GM19395 (cell line): Measurements from ENCODE around the gene TAF3.

Source experiments
- ATAC-seq: cut with Tn5 transposase; IDR thresholded peaks from one replicate; pipeline ENCODE4 v1.9.1; 2021; ENCODE audit warnings: mild to moderate bottlenecking, moderate library complexity; ENCODE audit not compliant: unreplicated experiment

TAF3 gene

DNA sequence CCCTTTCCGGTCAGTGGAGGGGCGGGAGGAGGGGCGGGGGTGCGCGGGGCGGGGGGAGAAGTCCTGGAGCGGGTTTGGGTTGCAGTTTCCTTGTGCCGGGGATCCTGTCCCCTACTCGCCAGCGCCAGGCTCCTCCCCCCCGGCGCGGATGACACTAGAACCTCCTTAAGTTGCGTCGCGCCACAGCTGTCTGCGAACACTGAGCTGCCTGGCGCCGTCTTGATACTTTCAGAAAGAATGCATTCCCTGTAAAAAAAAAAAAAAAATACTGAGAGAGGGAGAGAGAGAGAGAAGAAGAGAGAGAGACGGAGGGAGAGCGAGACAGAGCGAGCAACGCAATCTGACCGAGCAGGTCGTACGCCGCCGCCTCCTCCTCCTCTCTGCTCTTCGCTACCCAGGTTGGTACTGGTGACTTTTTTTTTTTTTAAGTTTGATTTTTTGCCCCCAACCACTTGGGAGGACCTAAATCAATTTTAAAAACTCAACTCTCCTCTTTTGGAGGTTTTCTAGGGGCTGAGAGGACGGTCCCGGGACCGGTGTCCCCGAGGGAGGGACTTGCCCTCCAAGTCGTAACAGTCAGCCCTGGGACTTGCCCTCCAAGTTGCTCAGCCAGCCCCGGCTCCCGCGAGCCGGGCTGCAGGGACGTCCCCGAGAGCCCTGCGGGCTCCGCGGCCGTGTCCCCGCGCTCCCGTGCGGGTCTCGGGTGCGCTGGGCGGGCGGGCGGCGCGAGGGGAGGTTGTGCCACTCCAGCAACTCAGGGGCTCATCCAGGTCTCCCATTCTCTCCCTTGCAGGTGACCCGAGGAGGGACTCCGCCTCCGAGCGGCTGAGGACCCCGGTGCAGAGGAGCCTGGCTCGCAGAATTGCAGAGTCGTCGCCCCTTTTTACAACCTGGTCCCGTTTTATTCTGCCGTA is 236.4 kb downstream of the TAF3 start, which contains the start of gene GATA3:
GATA3 (plus strand) TSS at position 195 of the 914 bp plus-strand sequence. CDS start 968 bp downstream, outside the sequence.
- peak; percentile 44 for ATAC-seq

DNA sequence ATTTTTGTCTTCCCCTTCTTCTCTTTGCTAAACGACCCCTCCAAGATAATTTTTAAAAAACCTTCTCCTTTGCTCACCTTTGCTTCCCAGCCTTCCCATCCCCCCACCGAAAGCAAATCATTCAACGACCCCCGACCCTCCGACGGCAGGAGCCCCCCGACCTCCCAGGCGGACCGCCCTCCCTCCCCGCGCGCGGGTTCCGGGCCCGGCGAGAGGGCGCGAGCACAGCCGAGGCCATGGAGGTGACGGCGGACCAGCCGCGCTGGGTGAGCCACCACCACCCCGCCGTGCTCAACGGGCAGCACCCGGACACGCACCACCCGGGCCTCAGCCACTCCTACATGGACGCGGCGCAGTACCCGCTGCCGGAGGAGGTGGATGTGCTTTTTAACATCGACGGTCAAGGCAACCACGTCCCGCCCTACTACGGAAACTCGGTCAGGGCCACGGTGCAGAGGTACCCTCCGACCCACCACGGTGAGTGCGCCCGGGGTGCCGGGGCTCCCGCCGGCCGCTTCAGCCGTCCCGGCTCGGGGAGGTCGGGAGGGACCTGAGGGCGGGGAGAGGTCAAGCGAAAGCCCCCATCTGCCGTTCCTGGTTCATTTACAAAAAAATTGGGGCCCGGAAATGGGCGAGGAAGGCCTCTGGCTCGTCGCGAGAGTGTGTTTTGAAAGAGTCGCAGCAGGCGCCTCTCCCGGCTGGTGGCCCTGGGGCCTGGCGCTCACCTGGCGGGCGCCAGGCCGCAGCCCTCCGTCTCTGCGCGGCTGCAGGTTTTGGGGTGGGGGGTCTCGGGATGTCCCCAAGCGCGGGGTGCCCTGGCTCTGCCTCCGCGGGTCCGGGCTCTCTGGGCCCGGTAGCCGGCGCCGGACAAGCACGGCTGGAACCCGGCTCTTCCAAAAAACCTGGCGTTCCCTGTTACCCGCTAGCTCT is 237.4 kb downstream of the TAF3 start:
- ATAC-seq: no peak

DNA sequence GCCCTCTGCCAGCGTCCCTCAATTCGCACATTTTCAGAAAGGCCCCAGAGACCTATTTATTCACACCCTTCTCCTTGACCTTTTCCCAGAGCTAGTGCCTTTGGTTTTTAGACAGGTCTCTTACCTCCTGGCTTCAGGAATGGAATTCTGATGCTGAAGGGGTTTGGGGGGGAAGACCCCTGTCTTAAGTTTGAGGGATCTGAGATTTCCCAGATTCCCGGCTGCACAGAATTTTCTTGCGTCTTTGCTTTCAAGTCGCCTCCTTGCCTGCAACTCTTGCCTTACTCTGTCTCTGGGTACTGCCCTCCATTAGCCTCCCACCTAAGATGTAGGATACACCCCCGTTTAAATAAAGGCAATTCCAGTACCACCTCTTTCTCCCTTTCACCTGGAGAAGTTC is 238.1 kb downstream of the TAF3 start:
- ATAC-seq: no peak

GRCh38 chr10:8056871-8057331 is 238.6 kb downstream of the TAF3 start:
- peak; percentile 42 for ATAC-seq

DNA sequence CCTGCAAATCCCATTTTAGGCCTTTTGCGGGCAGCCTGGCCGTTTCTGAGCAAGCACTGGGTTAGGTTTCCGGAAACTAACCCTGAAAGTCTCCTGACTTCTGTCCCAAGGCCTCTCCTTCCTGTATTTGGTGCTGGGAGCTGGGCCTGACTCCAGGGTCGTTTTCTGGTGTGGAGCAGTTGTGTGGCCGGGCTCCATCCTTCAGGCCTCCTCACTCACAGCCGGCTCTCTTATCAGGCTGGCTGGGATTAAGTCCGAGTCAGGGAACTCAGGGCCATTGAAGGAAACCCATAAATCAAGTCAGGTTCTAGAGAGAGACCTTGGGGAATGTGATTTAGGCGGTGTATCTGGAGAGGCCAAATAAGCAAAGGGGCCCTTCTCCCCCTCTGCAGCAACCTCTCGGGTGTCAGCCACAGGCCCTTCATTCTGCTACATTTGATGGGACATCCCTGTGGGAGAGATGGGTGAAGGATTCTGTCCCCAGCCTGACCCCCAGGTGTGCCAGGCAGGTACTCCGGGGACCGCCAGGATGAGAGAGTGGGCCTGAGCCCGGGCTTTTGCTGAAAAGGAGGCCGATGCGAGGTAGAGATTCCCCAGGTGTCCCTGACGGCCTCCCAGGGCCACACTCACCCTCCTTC is 239.4 kb downstream of the TAF3 start:
- no peak for ATAC-seq

DNA sequence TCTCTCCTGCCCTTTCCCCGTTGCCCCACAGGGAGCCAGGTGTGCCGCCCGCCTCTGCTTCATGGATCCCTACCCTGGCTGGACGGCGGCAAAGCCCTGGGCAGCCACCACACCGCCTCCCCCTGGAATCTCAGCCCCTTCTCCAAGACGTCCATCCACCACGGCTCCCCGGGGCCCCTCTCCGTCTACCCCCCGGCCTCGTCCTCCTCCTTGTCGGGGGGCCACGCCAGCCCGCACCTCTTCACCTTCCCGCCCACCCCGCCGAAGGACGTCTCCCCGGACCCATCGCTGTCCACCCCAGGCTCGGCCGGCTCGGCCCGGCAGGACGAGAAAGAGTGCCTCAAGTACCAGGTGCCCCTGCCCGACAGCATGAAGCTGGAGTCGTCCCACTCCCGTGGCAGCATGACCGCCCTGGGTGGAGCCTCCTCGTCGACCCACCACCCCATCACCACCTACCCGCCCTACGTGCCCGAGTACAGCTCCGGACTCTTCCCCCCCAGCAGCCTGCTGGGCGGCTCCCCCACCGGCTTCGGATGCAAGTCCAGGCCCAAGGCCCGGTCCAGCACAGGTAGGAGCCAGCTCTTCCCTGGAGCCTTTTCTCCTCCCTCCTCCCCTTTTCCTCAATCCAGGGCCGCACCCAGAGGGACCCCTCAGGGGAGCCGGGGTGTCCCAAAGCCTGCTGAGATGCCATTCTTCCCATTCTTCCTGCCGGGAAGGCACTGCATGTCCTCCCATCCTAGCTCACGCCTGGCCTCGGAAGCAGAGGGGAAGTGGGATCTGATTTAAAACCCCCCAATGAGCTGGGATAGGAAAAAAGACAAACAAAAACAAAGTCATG is 240.2 kb downstream of the TAF3 start:
- ATAC-seq: no peak

DNA sequence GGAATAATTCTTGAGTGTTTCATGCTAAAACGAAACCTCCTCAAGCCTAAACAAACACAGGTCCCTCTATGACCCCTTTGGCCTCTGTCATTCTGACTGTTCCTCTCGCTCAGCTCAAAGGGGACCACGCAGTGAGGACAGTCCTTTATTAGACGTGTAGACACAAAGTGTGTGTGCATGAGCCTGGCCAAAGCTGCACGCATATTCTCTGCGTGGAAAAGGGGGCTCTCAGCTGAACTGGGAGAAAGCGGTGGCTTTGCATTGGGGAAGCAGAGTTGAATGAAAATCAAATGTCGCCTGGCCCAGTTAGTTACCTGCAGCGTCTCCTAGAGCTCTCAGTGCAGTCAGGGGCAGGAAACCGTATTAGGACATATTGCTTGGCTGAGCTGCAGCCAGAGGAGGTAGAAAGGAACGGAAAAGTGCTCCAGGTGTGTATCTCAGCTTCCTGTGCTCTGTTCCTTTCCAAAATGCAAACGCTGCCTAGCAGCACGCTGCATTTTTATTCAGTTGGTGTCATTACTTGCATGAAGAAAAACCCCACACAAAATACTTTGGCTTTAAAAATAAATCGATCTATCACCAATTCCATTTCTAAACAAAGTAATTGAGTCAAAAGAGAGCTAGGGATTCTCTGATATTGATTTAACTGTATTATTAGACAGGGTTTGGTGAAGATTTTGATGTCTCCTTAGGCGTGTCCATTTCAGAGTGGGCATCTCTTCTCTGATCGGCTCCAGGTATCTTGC is 241.1 kb downstream of the TAF3 start:
- ATAC-seq: no peak

GRCh38 chr10:8060010-8060703 is 241.9 kb downstream of the TAF3 start:
- ATAC-seq: peak; percentile 53

DNA sequence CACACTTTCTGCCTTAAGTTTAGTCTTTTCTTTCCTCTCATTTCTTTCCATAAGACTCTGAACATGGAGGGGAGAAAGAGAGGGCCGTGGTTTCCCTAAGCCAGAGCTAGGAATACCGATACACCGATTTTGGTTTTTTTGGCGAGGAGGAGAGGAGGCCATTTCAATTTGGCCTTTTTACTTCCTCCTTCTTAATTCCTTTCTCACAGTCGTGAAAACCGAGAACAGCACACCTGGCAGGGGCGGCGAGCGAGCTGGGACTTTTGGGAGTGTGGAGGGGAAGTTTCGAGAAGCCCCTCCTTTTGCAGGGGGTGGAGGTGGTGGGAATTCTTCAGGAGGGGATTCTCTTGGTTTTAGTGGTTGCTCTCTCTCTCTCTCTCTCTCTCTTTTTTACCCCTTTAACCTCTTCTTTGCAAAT is 242.4 kb downstream of the TAF3 start:
- ATAC-seq: no peak

- ATAC-seq: peak; percentile 15
Observed at GRCh38 chr10:8061274-8062211, 243.2 kb downstream of the TAF3 start.

GRCh38 chr10:8063128-8063908 is 245.0 kb downstream of the TAF3 start:
- ATAC-seq: no peak

DNA sequence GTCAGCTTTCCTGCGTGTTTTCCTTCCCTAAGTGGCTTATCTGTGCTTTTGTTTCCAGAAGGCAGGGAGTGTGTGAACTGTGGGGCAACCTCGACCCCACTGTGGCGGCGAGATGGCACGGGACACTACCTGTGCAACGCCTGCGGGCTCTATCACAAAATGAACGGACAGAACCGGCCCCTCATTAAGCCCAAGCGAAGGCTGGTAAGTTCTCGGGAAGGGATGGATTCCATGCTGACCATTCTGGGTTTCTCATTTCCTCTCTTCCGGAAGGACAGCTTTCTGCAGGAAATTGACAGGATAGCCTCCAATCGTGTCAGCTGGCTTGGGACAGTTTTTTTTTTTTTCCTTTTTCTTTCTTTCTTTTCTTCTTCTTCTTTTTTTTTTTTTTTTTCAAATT is 245.6 kb downstream of the TAF3 start:
- no peak for ATAC-seq

GRCh38 chr10:8064436-8064835 is 246.1 kb downstream of the TAF3 start:
- ATAC-seq: no peak

DNA sequence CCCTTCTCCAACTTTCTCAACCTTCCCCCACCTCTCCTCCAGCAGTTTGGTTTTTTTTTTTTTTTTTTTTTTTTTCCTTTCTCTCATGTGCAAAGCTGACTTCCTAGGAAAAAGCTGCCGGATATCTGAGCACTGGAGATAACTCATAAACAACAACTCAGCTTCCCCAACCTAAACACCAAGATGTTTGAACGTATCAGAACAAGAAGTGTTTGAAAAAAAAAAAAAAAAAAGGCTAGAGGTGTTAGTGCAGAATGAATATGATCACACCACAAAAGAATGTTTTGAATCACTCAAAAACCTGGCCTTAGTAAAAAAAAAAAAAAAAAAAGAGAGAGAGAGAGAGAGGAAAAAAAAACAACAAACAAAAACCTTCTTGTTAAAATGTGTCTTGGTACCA is 247.3 kb downstream of the TAF3 start:
- no peak for ATAC-seq

GRCh38 chr10:8066124-8066523 is 247.8 kb downstream of the TAF3 start:
- no peak for ATAC-seq
